SK-N-DZ (cell line): ENCODE measurements around the gene PRSS21.
A peak's percentile ranks its signal among the peaks of the same experiment; 100 is the strongest.

Experiments used
- DNase-seq: peaks from one replicate; pipeline ENCODE4 v3.0.0-alpha.2; 2015; ENCODE audit warnings: low spot score
- small RNA-seq, 2 experiments: library from RNA; depleted of rRNA; stranded (forward); fragments of <200 nt; gene quantifications; one replicate each; pipeline ENCODE3, GENCODE V24; 2014

Gene PRSS21

DNA sequence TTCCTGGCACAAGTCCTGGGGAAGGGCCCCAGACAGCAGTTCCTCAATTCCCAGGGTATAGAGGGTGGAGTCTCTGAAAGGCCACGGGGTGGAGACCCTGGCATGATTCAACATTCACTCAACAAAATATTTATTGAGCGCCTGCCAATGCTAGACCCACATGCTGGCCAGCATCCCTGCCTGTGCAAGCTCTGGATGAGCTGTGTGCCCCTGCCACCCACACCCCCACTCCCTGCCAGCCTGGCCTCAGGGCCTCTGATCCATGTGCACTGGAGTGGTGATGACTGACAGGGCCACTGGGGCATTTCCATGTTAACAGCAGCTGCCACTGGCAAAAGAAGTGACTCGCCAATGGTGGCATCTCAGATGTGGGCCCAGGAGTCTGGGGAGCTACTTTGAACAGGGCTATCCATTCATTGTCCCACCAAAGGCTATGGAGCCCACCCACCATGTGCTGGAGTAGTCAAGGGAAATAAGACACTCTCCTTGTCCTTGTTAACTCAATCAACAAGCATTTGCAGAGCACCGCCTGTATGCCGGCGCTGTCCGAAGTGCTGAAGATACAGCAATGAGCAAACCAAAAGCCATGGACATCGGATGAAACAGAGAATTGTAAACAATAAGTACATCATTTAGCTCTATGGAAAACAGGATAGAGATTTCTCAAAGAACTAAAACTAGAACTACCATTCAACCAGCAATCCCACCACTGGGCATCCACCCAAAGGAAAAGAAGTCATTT, 44.0 kb downstream of the PRSS21 start:
- DNase-seq: no peak

DNA sequence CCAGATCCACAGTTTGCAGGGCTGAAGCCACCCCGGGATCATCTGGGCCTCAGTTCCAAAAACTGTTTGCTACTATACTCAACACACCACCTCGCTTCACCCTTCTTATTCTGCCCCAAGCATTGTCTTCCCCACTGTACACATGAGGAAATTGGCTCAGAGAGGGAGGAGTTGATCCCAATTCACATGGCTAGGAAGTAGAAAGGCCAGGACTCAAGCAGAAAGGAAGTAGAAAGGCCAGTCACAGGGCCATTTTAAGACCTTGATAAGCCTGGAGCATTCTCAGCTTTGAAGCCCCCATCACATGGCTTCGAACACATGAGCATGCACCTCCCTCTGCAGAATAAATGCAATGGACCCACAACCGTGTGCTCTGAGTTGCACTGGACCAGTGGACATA, 48.6 kb downstream of the PRSS21 start:
- DNase-seq: no peak

GRCh38 chr16:2866431-2866830, 49.4 kb downstream of the PRSS21 start:
- DNase-seq: no peak

DNA sequence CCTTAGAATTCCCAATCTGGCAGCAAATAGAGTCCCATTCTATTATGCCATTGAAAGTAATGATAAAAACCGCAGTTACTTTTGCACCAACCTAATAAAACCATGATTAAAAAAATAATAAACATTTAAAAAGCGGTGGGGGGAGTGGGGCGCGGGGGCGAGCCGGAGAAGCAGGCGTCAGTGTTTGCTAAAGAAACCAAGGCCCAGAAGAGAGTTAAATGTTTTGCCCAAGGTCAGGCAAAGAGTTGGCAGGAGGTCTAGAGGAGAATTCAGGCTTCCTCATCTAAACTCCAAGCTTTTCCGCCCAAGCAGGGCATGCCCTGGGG, 50.6 kb downstream of the PRSS21 start:
- no peak for DNase-seq

- peak; percentile 91 for DNase-seq
Observed at GRCh38 chr16:2867987-2868789, 51.2 kb downstream of the PRSS21 start.

Small RNAs within 50 kb of the gene (small RNA-seq; reads per million reads assigned to genes)
- 0 to 0.05 reads per million in 2 experiments for gene SNORA3C
